Measurements from ENCODE around the gene TLCD5.

Gene TLCD5

DNA sequence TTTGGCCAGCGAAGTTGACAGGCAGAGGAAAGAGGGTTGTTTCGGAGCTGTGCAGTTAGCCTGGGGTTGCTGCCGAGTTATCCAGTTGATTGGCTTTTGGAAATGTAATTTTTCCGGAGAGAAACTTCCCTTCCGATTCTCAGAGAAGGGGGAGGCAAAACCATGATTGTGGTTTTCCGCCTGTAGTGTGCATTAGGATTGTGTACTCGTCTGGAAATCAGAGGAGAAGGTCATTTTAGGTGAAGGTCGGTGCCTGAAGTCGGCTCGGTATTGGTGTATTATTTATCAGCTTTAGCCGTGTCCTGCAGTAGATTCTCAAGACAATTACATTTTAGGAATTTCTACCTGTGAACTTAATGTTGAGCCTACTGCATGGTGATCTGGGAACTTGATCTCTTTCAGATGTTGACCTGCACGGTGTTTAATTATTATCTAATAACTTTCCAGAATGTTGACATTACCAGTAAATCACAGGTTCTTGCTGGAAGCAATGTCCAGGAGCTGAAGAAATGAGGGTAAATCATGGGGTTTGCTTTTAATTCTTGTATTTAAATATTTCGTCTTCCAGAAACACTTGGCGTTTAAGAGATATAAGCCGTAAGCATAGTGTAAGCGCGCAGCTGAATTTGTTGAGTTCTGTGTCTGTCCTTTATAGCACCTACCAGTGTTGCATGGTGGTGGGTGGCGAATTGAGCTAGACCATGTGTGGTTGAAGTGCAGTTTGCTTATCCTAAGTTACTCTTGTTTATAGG, 12.4 kb downstream of the TLCD5 start:
- no peak for DNase-seq (ENCODE audit: low read depth in 2 of 2)

- DNase-seq (ENCODE audit: low read depth in 2 of 2) = no peak
Measured at GRCh38 chr11:120338107-120338933, 13.2 kb downstream of the TLCD5 start.

GRCh38 chr11:120339394-120339890, 14.3 kb downstream of the TLCD5 start:
- no peak for DNase-seq (ENCODE audit: low read depth in 2 of 2)

- no peak for DNase-seq (ENCODE audit: low read depth in 2 of 2)
Measured at GRCh38 chr11:120340529-120340928, 15.4 kb downstream of the TLCD5 start.

- no peak for DNase-seq (ENCODE audit: low read depth in 2 of 2)
Measured at GRCh38 chr11:120342226-120342625, 17.1 kb downstream of the TLCD5 start.

- DNase-seq (ENCODE audit: low read depth in 2 of 2) = no peak
Measured at GRCh38 chr11:120342678-120343077, 17.6 kb downstream of the TLCD5 start.

- no peak for DNase-seq (ENCODE audit: low read depth in 2 of 2)
Measured at GRCh38 chr11:120343429-120343828, 18.3 kb downstream of the TLCD5 start.

DNA sequence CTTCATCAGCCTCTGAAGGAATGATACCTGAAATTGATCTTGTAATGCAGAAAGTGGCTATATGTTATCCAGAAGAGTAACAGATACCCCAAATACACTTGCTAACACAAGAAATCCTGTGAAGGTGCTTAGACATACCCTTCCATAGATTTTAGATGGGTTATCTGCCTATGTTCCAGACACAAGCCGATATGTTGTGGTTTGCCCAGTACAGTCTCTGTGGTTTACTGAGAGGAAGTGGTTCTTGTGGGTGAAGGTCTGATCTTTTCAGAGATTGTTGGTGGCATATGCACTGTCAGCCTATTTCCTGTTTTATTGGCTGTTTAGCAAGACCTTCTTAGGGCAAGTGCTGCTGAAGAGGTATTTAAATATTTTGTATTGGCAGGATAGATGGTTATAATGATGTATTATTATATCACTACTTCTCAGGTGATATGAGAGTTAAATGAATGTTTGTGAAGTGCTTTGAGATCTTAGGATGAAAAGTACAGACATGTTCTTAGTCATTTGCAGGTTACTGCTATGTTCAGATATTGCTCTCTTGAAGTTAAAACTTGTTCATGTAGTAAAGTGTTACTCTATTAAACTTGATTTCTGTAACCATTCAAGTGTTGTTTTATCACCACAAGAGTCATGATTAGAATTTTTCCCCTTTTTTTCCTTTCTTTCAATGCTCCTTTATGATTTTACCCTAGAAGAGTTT, 19.4 kb downstream of the TLCD5 start:
- DNase-seq (ENCODE audit: low read depth in 2 of 2) = no peak

DNA sequence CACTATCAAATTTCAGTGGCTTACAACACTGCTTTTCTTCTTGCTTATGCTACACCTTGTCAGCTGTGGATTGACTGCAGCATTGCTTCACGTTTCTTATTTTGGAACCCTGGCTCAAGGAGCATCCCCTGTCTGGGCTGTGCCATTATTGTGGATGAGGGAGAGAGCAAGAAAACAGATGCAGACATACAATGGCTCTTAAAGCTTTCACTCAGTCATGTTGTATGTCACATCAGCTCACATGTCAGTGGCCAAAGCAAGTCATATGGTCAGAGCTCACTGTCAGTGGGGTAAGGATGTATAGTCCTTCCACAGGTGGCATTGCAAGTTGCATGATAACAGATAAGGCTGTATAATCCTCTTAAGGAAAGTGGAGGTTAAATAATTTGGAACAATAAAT, 21.1 kb downstream of the TLCD5 start:
- no peak for DNase-seq (ENCODE audit: low read depth in 2 of 2)

DNA sequence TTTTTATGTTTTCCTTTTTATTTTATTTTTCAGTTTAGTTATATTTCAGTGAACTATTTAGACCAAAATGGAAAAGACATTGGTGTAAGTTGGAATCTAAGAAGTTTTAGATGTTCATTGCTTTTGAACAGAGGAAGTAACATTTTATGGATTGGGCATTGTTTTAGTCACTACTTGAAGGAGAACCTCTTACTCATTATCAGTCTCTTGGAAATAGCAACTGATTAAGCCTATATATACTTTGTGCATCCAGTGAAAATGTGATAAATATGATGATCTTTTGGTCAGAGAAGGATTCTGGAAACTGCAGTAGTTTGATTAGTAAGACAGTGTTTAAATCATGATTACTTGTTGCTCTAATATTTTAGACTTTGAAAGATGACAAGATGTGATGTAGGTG, 25.5 kb downstream of the TLCD5 start:
- no peak for DNase-seq (ENCODE audit: low read depth in 2 of 2)

- DNase-seq (ENCODE audit: low read depth in 2 of 2) = no peak
Measured at GRCh38 chr11:120352405-120352804, 27.3 kb downstream of the TLCD5 start.

DNA sequence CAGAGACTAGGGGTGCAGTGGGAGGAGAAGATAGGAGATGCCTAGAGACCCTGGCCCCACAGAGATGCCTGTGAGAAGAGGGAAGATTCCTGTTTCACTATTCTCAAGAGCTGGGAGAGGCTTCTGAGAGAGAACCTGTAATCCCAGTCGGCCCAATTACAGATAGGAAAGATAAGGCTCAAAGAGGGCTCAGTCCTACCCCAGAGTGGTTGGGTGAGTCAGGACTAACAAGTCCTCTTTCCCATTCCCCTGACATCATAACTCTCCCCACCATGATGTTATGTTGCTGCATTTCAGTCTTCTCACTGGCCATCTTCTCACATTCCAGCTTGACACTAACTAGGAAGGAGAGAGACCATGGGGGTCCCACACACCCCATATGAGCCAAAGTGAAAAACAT, 29.0 kb downstream of the TLCD5 start:
- no peak for DNase-seq (ENCODE audit: low read depth in 2 of 2)

- no peak for DNase-seq (ENCODE audit: low read depth in 2 of 2)
Measured at GRCh38 chr11:120354779-120355178, 29.7 kb downstream of the TLCD5 start.

GRCh38 chr11:120357620-120358019, 32.5 kb downstream of the TLCD5 start:
- DNase-seq (ENCODE audit: low read depth in 2 of 2) = no peak

DNA sequence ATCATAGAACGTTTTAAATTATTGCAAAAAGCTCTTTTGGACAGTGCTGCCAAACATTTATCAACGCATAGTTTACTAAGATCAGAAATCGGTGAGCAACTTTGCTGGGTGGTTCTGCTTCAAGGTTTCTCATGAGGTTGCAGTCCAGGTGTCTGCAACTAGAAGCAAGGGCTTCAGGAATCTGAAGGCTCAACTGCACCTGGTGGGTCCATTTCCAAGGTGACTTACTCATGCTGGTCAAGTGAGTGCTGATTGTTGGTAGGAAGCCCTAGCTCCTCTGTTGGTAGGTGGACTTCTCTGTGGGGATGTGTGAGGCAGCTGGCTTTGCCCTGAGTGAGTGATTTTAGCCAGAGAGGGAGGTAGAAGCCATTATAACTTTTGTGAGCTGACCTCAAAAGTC, 33.6 kb downstream of the TLCD5 start:
- DNase-seq (ENCODE audit: low read depth in 2 of 2) = no peak

DNA sequence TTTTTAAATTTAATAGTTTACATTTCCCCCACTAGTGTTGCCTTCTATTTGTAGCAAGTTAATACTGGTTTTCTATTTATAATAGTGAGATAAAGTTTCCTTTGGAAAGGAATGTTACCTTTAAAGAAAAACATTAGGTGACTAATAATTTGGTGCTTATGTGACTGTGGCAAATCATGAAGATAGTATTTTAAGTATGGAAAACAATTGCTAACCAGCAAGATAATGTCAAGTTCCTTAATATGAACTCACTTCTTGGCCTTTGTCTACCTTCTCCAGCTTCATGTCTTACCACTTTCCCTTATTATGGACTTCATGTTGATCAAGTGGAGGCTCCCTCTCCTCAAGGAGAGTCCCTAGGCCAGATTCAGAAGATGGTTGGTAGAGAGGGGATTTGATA, 38.3 kb downstream of the TLCD5 start:
- DNase-seq (ENCODE audit: low read depth in 2 of 2) = no peak

DNA sequence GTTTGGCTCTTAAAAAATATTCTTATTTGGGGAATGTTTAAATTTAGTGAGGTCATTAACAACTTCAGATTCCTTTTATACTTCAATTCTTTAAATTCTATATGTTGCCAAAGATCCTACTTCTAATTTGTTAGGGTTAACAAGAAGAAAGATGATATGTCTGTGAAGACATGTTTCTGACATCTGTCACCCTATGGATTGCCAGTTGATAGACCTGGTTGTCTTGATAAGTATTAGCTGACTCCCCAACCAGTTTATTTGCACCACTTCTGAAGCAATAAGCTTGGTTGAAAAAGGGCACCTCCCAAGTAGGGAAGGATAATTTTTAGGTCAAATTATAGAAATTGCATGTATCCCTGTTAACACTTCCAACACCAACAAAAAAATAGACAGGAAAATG, 40.4 kb downstream of the TLCD5 start:
- no peak for DNase-seq (ENCODE audit: low read depth in 2 of 2)

GRCh38 chr11:120372296-120372695, 47.2 kb downstream of the TLCD5 start:
- no peak for DNase-seq (ENCODE audit: low read depth in 2 of 2)

DNA sequence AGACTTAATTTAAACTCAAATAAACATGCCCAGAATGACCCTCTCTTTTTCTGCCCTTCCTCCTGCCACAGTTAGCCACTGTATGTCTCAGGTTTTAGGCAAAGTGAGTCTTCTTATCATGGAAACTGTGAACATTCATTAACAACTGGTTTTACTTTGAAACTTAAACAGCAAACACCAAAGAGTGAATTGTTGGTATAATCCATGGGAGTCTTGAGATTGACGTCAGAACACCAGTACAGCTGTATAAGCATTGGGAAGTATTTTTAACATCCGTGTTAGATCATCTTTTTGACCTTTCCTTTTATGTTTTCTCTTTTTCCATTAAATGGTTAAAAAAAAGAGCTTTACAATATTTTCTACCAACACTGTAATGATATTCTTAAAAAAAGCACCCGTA, 50.0 kb downstream of the TLCD5 start:
- DNase-seq (ENCODE audit: low read depth in 2 of 2) = no peak

- DNase-seq (ENCODE audit: low read depth in 2 of 2) = no peak
Measured at GRCh38 chr11:120376547-120377182, 51.6 kb downstream of the TLCD5 start.

DNA sequence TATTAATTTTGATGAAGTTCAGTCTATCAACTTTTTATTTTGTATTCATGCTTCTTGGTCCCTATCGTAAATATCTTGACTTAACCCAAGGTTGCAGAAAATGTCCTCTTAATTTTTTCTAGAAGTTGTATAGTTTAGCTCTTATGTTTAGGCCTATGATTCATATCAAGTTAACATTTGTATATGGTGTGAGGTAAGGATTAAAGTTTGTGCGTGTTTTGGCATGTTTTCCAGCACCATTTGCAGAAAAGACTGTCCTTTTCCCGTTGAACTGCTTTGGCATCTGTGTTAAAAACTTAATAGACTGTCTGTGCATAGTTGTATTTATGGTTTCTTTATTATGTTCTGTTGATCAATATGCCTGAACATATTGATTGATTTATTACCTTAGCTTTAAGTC, 53.4 kb downstream of the TLCD5 start:
- DNase-seq (ENCODE audit: low read depth in 2 of 2) = no peak

DNA sequence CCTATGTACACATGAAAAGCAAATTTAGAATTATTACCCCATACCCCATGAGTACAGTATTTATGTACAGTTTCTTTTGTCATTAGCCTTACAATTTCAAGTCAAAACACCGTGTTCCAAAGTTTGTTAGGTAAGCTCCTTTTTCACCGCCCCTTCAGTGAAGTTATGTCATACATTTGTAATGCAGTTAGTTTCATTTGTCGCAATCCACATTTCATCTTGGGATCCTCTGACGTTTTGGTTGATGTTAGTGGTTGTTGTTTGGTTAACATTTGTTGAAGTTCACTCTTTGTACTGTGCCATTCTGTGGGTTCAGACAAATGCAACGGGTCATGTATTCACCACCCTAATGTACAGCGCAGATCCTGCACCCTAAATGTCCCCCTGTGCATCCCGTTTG, 56.3 kb downstream of the TLCD5 start:
- no peak for DNase-seq (ENCODE audit: low read depth in 2 of 2)
